ENCODE data around the gene PITPNC1.

The PITPNC1 gene

DNA sequence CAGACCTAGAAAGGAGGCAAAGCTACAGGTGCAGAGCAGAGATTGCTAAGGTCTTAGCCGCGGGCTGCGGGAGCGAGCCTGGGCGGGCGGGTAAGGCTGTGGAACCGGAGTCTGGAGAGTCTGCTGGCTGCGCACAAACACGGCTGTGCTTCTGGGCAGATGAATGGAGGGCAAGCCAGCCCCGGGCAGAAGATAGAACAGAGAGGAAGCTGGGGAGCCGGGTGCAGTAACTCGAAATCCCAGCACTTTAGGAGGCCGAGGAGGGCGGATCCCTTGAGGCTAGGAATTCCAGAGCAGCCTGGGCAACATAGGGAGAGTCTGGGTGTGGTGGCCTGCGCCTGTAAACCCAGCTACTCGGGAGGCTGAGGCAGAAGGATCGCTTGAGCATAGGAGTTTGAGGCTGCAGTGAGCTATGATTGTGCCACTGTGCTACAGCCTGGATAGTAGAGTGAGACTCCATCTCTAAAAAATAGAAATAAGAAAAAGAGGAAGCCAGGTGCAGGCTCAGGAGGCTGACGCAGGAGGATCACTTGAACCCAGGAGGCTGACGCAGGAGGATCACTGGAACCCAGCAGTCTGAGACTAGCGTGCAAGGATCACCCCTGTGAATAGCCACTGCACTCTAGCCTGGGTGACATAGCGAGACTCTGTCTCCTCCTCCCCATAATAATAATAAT is 56.3 kb downstream of the PITPNC1 start:
- TF ChIP-seq, protein P1, sequence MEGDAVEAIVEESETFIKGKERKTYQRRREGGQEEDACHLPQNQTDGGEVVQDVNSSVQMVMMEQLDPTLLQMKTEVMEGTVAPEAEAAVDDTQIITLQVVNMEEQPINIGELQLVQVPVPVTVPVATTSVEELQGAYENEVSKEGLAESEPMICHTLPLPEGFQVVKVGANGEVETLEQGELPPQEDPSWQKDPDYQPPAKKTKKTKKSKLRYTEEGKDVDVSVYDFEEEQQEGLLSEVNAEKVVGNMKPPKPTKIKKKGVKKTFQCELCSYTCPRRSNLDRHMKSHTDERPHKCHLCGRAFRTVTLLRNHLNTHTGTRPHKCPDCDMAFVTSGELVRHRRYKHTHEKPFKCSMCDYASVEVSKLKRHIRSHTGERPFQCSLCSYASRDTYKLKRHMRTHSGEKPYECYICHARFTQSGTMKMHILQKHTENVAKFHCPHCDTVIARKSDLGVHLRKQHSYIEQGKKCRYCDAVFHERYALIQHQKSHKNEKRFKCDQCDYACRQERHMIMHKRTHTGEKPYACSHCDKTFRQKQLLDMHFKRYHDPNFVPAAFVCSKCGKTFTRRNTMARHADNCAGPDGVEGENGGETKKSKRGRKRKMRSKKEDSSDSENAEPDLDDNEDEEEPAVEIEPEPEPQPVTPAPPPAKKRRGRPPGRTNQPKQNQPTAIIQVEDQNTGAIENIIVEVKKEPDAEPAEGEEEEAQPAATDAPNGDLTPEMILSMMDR (IDR thresholded peaks at IDR 0.05; ENCODE audit: low read depth, low read length, missing control alignments), result no peak
- no peak overlapping the region for H3K4me3 ChIP-seq (ENCODE audit: low read depth, low read length)
- no peak for DNase-seq (ENCODE audit: low read depth)

DNA sequence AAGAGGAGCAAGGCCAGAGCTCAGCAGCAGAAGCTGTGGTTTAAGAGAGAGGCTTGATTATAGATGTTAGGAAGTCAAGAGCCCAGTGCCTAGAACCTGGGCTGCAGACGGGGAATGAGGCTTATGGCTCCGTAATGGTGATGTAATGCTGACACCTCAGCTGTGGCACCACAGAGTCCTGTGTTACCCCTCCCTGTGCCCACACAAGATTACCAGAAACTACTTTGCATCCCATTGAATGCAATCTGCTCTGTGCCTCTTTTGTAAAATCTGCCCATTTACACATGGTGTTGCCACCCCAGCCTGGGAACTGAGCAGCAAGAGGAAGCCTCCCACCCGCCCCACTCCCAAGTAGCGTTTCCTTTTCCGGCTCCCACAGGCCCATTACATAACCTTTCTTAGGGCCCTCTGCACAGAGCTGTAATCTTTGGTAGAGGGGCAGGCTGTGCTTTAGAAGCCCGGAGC is 57.0 kb downstream of the PITPNC1 start:
- no peak overlapping the region for H3K4me3 ChIP-seq (ENCODE audit: low read depth, low read length)
- TF ChIP-seq, protein P1 (IDR thresholded peaks at IDR 0.05; ENCODE audit: low read depth, low read length, missing control alignments), result no peak
- no peak for DNase-seq (ENCODE audit: low read depth)

DNA sequence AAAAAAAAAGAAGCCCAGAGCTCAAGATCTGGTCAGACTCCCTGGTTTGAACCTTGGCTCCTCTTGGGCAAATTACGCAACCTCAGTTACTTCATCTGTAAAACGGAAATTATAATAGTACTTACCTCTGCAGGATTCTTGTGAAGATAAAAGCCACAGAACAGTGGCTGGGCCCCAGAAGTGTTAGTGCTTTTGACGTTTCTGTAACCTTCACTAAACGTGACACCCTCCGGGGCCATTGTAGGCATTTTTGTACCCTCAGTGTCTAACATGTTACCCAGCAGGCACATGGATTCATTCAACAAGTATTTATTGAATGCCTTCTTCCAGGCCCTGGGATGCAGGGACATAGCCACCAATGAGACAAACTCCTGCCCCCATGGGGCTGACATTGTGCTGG is 58.0 kb downstream of the PITPNC1 start:
- DNase-seq (ENCODE audit: low read depth), result no peak
- TF ChIP-seq, protein P1 (IDR thresholded peaks at IDR 0.05; ENCODE audit: low read depth, low read length, missing control alignments), result no peak
- H3K4me3 ChIP-seq (ENCODE audit: low read depth, low read length), result no peak overlapping the region

DNA sequence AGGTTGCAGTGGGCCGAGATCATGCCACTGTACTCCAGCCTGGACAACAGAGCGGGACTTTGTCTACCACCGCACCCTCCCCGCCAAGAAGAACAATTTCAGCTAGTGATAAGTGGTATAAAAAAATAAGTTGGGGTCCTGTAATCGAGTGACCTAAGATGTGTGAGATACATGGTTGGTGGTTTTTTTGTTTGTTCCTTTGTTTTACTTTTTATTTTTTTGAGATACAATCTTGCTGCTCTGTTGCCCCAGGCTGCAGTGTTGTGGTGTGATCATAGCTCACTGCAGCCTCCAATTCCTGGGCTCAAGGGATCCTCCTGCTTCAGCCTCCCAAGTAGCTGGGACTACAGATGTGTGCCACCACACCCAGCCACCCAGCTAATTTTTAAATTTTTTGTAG is 58.7 kb downstream of the PITPNC1 start:
- TF ChIP-seq, protein P1 (IDR thresholded peaks at IDR 0.05; ENCODE audit: low read depth, low read length, missing control alignments), result no peak
- no peak for DNase-seq (ENCODE audit: low read depth)
- H3K4me3 ChIP-seq (ENCODE audit: low read depth, low read length), result no peak overlapping the region

DNA sequence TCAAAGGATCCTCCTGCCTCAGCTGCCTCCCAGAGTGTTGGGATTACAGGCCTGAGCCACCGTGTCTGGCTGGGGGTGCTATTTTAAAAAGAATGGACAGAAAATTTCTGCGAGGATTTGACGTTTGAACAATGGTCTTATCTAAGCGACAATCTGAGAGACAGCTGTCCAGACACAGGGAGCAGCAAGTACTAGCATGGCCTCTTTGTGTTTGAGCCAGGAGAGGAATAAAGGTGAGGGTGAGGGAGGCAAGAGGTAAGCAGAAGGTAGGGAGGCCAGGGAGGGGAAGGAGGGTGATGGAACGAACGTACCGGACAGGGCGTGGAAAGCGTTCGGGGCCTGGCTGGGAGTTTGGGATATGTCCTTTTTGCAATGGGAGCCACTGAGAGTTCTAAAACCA is 59.2 kb downstream of the PITPNC1 start:
- H3K4me3 ChIP-seq (ENCODE audit: low read depth, low read length), result no peak overlapping the region
- no peak for DNase-seq (ENCODE audit: low read depth)
- TF ChIP-seq, protein P1 (IDR thresholded peaks at IDR 0.05; ENCODE audit: low read depth, low read length, missing control alignments), result no peak

DNA sequence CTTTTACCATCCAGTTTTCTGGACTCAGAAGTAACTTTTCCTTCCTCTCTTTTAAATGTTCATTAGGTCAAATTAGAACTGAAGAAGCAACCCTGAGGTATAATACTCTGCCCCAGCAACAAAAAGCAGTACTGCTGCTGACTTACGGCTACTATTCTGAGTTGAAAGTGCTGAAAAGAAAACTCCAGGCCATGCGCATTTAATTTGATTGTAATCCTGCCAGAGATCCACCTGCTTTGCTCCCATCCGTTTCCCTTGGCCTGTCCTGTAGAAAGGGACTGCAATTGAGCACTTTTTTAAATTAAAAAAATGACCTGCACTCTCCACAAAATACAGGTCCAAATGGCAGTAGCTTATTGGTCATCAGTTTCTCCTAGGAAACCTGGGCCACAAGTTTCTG is 61.6 kb downstream of the PITPNC1 start:
- H3K4me3 ChIP-seq (ENCODE audit: low read depth, low read length), result no peak overlapping the region
- DNase-seq (ENCODE audit: low read depth), result no peak
- TF ChIP-seq, protein P1 (IDR thresholded peaks at IDR 0.05; ENCODE audit: low read depth, low read length, missing control alignments), result no peak

DNA sequence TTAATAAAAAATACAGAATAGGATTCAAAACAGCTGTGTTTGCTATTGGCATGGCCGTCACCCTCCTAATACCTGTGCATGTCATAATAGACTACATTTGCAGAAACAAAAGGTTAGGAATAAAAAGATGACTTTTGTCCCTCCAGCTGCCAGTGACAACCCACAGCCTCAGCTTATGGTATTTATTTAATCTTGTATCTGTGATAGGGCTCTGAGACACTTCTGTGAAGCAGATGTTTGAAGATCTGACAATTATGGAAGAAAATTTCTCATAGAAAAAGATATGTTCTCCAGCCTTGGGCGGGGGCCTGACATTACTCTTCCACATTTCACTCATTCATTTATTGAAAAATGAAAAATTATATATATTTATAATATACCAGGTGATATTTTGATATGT is 62.2 kb downstream of the PITPNC1 start:
- DNase-seq (ENCODE audit: low read depth), result no peak
- TF ChIP-seq, protein P1 (IDR thresholded peaks at IDR 0.05; ENCODE audit: low read depth, low read length, missing control alignments), result no peak
- H3K4me3 ChIP-seq (ENCODE audit: low read depth, low read length), result no peak overlapping the region

Measured in GM12864 (cell line).